Thyroid gland (tissue), 4 donors: ENCODE results near the gene FGD5. TPM values are rescaled to one million over a fixed set of nuclear protein-coding genes. Genes with fewer than 3 reads are reported as not detected.

Source experiments
- DNase-seq, 2 donors: peaks; one replicate each; pipeline ENCODE4 v3.0.0-alpha.2; 2019
- H3K27ac ChIP-seq, 3 donors: fragments of 200-600 bp; sonication (generic); 1 replicate in 2 of 3; 2 replicates in 1 of 3; pipeline ENCODE4 v1.5.1; 2016 to 2019; ENCODE audit warnings: mild to moderate bottlenecking in 1 of 3, moderate library complexity in 1 of 3
- H3K27me3 ChIP-seq: fragments of 200-600 bp; sonication (generic); one replicate; pipeline ENCODE4 v1.5.1; 2019
- H3K36me3 ChIP-seq, 2 donors: fragments of 200-600 bp; sonication (generic); one replicate each; pipeline ENCODE4 v1.5.1; 2016 to 2019
- H3K4me1 ChIP-seq, 2 donors: fragments of 200-600 bp; sonication (generic); one replicate each; pipeline ENCODE4 v1.5.1; 2017 to 2019
- H3K4me3 ChIP-seq, 3 donors: fragments of 200-600 bp; sonication (generic); replicated peaks in 1 of 3; 1 replicate in 2 of 3; 2 replicates in 1 of 3; pipeline ENCODE4 v1.5.1; 2016; ENCODE audit warnings: mild to moderate bottlenecking in 1 of 3
- H3K9me3 ChIP-seq: fragments of 200-600 bp; sonication (generic); one replicate; pipeline ENCODE4 v1.5.1; 2017
- POLR2A ChIP-seq, 2 donors: fragments of 450-650 bp; IDR thresholded peaks; one replicate each; pipeline ENCODE4 v1.6.1; 2017; ENCODE audit warnings: antibody characterized with exemption in 2 of 2, mild to moderate bottlenecking in 2 of 2, moderate library complexity in 1 of 2
- WGBS, 2 donors: methylation state at CpG; one replicate each; pipeline ENCODE4 v1.1.5; 2017; 5-methylcytosine and 5-hydroxymethylcytosine counted together
- intact Hi-C: fragments of 100-400 bp; cut with DNase I; formaldehyde crosslinking; loops from one replicate; pipeline ENCODE4 v1.15.1; 2023
- total RNA-seq, 4 donors: library from RNA; depleted of rRNA; stranded (reverse); fragments of >200 nt; gene quantifications; one replicate each; pipeline ENCODE4 v1.2.3, GENCODE V29; 2016
- TF ChIP-seq, protein P1 (sequence below), 6 experiments: fragments of 200-600 bp in 3 of 6; fragments of 450-650 bp in 3 of 6; sonication (generic) in 3 of 6; IDR thresholded peaks; one replicate each; pipeline ENCODE4 v1.5.1; 2016 to 2019; ENCODE audit warnings: antibody characterized with exemption in 6 of 6, mild to moderate bottlenecking in 2 of 6, inconsistent platforms in 1 of 6, moderate library complexity in 1 of 6

Gene FGD5
- total RNA-seq, 4 donors from 2014 or later = 13.0 to 29.3 (median 17.4) TPM

DNA sequence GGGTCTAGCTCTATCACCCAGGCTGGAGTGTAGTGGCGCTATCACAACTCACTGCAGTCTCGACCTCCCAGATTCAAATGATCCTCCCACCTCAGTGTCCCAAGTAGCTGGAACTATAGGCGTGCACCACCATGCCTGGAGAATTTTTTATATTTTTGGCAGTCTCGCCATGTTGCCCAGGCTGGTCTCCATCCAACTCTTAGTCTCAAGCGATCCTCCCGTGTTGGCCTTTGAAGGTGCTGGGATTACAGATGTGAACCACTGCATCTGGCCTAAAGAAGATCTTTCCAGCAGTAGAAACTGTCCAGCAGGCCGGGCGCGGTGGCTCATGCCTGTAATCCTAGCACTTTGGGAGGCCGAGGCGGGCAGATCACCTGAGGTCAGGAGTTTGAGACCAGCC lies 73.5 kb downstream of the FGD5 start:
- Histone ChIP-seq H3K4me3 (no peak overlapping the region), H3K27ac (no peak overlapping the region), H3K27me3 (no peaks in the 10 kb centered on the region), H3K4me1 (no peaks in the 10 kb centered on the region), H3K36me3 (no peaks in the 10 kb centered on the region), H3K9me3 (no peaks in the 10 kb centered on the region)
- intact Hi-C loops = no loop called here
- no peak for TF ChIP-seq POLR2A (IDR thresholded peaks at IDR 0.05)
- TF ChIP-seq, protein P1, sequence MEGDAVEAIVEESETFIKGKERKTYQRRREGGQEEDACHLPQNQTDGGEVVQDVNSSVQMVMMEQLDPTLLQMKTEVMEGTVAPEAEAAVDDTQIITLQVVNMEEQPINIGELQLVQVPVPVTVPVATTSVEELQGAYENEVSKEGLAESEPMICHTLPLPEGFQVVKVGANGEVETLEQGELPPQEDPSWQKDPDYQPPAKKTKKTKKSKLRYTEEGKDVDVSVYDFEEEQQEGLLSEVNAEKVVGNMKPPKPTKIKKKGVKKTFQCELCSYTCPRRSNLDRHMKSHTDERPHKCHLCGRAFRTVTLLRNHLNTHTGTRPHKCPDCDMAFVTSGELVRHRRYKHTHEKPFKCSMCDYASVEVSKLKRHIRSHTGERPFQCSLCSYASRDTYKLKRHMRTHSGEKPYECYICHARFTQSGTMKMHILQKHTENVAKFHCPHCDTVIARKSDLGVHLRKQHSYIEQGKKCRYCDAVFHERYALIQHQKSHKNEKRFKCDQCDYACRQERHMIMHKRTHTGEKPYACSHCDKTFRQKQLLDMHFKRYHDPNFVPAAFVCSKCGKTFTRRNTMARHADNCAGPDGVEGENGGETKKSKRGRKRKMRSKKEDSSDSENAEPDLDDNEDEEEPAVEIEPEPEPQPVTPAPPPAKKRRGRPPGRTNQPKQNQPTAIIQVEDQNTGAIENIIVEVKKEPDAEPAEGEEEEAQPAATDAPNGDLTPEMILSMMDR (IDR thresholded peaks at IDR 0.05) = no peak
- WGBS, 2 donors = 92 to 98% methylated on average over 11 of the region's 11 CpGs
- no peak for DNase-seq

DNA sequence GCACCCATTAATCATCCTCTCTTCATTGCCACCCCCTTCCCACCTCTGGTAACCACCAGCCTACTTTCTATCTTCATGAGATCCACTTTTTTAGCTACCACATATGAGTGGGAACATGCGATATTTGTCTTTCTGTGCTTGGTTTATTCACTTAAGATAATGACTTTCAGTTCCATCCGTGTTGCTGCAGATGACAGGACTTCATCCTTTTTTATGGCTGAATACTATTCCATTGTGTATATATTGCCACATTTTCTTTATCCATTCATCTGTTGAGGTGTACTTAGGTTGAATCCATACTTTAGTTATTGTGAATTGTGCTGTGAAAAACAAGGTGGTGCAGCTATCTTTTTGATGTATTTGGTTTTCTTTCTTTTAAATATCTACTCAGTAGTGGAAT lies 75.3 kb downstream of the FGD5 start:
- WGBS, 2 donors = 92 to 97% methylated on average over 2 of the region's 2 CpGs
- Histone ChIP-seq H3K9me3 (no peaks in the 10 kb centered on the region), H3K36me3 (no peaks in the 10 kb centered on the region)

DNA sequence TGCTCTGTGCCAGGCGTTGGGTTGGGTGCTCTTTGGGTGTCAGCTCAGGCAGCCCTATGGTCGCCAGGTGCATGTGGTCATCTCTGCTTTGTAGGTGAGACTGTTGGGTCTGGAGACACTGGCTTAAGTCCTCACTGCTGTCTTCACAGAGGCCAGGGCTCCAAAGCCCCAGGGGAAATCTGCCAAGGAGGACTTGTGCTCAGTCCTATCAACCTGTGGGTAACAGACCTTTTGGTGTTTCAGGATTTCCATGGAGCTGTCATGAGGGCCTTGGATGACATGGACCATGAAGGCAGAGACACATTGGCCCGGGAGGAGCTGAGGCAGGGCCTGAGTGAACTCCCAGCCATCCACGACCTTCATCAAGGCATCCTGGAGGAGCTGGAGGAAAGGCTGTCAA lies 78.5 kb downstream of the FGD5 start:
- intact Hi-C loops = no loop called here
- WGBS, 2 donors = 76 to 82% methylated on average over 4 of the region's 4 CpGs
- no peak overlapping the region for H3K4me3 ChIP-seq
- no peaks in the 10 kb centered on the region for H3K36me3 ChIP-seq
- no peak for TF ChIP-seq POLR2A (IDR thresholded peaks at IDR 0.05)
- TF ChIP-seq, protein P1 (IDR thresholded peaks at IDR 0.05) = no peak
- no peak overlapping the region for H3K27ac ChIP-seq
- no peaks in the 10 kb centered on the region for H3K27me3 ChIP-seq
- no peaks in the 10 kb centered on the region for H3K4me1 ChIP-seq
- no peak for DNase-seq
- no peaks in the 10 kb centered on the region for H3K9me3 ChIP-seq

More for the DNA sequence above, 75.3 kb downstream of the FGD5 start:
- Histone ChIP-seq H3K4me3 (no peak overlapping the region), H3K27me3 (no peaks in the 10 kb centered on the region), H3K27ac (no peak overlapping the region), H3K4me1 (no peaks in the 10 kb centered on the region)
- TF ChIP-seq POLR2A (IDR thresholded peaks at IDR 0.05) = no peak
- DNase-seq = no peak
- intact Hi-C loops = no loop called here

DNA sequence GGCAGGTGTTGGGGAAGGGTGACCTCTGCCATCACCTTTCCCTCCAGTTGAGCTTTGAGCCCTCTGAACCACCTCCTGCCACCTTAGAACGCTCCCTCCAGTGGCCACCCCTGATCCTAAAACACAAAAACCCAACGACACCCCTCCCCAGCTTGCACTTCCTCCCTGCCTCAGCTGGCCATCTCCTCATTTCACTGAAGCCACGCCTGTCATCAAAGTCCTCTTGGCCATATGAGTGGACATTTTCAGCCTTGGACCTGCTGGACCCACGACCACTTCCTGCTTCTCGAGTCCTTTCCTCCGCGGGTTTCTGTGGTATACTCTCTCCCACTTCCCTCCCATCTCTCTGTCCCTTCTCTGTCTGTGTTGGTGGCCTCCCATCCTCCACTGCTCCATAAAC lies 80.2 kb downstream of the FGD5 start:
- TF ChIP-seq POLR2A (IDR thresholded peaks at IDR 0.05) = no peak
- H3K4me3 ChIP-seq = no peak overlapping the region
- WGBS, 2 donors = 62 to 68% methylated on average over 7 of the region's 7 CpGs
- H3K36me3 ChIP-seq = no peaks in the 10 kb centered on the region
- H3K4me1 ChIP-seq = no peaks in the 10 kb centered on the region
- no peak overlapping the region for H3K27ac ChIP-seq
- no peak for DNase-seq
- H3K27me3 ChIP-seq = no peaks in the 10 kb centered on the region
- H3K9me3 ChIP-seq = no peaks in the 10 kb centered on the region
- intact Hi-C loops = no loop called here

DNA sequence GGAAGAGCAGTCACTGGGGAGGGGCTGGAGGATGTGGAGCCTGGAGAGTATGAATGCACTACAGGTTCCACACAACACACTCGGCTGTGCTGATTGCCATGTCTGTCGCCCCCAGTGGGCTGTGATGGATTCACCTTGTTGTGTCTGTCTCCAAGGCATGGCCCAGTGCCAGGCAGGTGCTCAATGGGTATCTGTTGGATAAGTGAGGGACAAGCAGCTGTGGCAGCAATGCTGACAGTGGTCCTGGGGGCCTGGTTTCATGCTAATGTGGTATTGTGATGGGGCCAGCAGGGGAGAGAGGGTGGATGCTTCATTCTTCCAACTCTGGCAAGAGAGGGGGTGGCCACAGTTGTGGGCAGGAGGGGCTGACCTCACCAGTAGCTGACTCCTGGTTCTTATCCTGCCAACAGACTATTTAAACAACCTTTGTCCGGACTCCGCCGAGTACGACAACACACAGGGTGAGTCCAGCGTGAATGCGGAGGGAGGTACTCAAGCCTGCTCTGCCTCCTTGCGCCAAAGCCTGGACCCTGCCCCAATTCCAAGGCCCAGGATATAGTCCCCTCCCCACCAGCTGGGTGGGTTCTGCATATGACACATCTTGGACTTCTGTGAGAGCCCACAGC lies 81.3 kb downstream of the FGD5 start:
- intact Hi-C loops = no loop called here
- no peaks in the 10 kb centered on the region for H3K27me3 ChIP-seq
- TF ChIP-seq, protein P1 (IDR thresholded peaks at IDR 0.05) = no peak
- TF ChIP-seq POLR2A (IDR thresholded peaks at IDR 0.05) = no peak
- H3K4me3 ChIP-seq = no peak overlapping the region
- H3K36me3 ChIP-seq = no peaks in the 10 kb centered on the region
- WGBS, 2 donors = 76 to 92% methylated on average over 2 to 9 of the region's 9 CpGs
- no peak for DNase-seq
- no peak overlapping the region for H3K27ac ChIP-seq
- no peaks in the 10 kb centered on the region for H3K4me1 ChIP-seq
- no peaks in the 10 kb centered on the region for H3K9me3 ChIP-seq

DNA sequence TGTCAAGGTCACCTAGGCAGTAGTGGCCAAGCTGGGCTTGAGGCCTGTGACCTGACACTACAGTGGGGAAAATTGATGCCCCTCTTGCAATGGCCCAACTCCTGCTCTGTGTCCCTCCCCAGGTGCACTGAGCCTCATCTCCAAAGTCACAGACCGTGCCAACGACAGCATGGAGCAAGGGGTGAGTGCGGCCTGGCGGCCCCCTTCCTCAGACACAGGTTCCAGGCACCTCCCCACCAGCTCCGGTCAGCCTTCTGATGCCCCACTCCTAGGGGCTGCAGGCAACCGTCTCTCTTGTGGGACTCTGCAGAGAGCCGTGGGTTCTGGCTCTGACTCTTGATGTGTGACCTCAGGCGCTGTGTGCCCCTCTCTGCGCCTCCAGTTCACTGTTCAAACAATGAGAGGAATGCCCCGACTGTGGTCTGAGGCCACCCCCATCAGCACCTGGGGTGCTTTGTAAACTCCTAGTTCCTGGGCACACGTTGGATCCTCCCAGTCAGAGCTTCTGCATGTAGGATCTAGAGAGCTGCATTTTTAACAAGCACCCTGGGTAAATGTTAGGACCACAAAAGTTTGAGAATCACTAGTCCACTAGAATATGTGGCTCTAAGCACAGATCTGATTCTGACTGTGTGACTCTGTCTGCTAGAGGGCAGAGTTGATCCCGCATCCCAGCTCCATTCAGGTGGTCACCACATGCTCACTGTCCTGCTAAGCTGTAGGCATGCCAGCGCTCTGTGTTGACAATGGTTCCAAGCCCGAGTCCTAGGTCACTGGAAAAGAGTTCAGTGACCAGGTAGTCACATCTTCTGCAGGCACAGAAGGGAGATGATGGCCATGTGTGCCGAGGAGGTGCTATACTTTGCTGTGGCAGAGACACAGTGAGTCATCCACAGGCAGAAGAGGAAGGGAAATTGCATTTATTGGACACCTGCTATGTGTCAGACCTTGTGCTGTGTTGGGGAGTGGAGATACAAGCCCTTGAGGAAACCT lies 82.4 kb downstream of the FGD5 start:
- Histone ChIP-seq H3K27ac (no peak overlapping the region), H3K4me1 (no peaks in the 10 kb centered on the region), H3K27me3 (no peaks in the 10 kb centered on the region), H3K36me3 (no peaks in the 10 kb centered on the region), H3K4me3 (no peak overlapping the region), H3K9me3 (no peaks in the 10 kb centered on the region)
- 70 to 76% methylated on average over 9 to 12 of the region's 15 CpGs for whole genome bisulfite sequencing, 2 donors
- intact Hi-C loops = no loop called here
- DNase-seq = no peak
- TF ChIP-seq POLR2A (IDR thresholded peaks at IDR 0.05) = no peak
- TF ChIP-seq, protein P1 (IDR thresholded peaks at IDR 0.05) = no peak
